HG03135 (cell line): ENCODE data around the gene XPNPEP2.

Experiments
- ATAC-seq: cut with Tn5 transposase; IDR thresholded peaks from one replicate; pipeline ENCODE4 v1.9.1; 2021; ENCODE audit warnings: mild to moderate bottlenecking, moderate library complexity; ENCODE audit not compliant: unreplicated experiment

The XPNPEP2 gene

GRCh38 chrX:129738466-129739308, at the start of gene XPNPEP2:
Gene XPNPEP2, plus strand, starts transcription at chrX:129738979. Its CDS starts 235 bp downstream, at chrX:129739214.
- no peak for ATAC-seq

GRCh38 chrX:129689796-129690195, 49.0 kb upstream of the XPNPEP2 start:
- ATAC-seq: no peak

GRCh38 chrX:129690435-129690834, 48.3 kb upstream of the XPNPEP2 start:
- ATAC-seq: no peak

- ATAC-seq: no peak
Measured at GRCh38 chrX:129693354-129693753, 45.4 kb upstream of the XPNPEP2 start.

- ATAC-seq: no peak
Measured at GRCh38 chrX:129694805-129695204, 44.0 kb upstream of the XPNPEP2 start.

GRCh38 chrX:129695535-129695934, 43.2 kb upstream of the XPNPEP2 start:
- ATAC-seq: no peak

- ATAC-seq: no peak
Measured at GRCh38 chrX:129695937-129696336, 42.8 kb upstream of the XPNPEP2 start.

GRCh38 chrX:129696463-129697155, 42.2 kb upstream of the XPNPEP2 start:
- no peak for ATAC-seq

GRCh38 chrX:129697204-129697829, 41.5 kb upstream of the XPNPEP2 start:
- no peak for ATAC-seq

- ATAC-seq: no peak
Measured at GRCh38 chrX:129698150-129698549, 40.6 kb upstream of the XPNPEP2 start.

GRCh38 chrX:129700536-129700935, 38.2 kb upstream of the XPNPEP2 start:
- no peak for ATAC-seq

- ATAC-seq: no peak
Measured at GRCh38 chrX:129701624-129702069, 37.1 kb upstream of the XPNPEP2 start.

GRCh38 chrX:129704491-129704890, 34.3 kb upstream of the XPNPEP2 start:
- ATAC-seq: no peak

GRCh38 chrX:129705377-129705925, 33.3 kb upstream of the XPNPEP2 start:
- ATAC-seq: no peak

GRCh38 chrX:129705988-129706387, 32.8 kb upstream of the XPNPEP2 start:
- ATAC-seq: no peak

- ATAC-seq: no peak
Measured at GRCh38 chrX:129706400-129707072, 32.2 kb upstream of the XPNPEP2 start.

- no peak for ATAC-seq
Measured at GRCh38 chrX:129714581-129714980, 24.2 kb upstream of the XPNPEP2 start.

GRCh38 chrX:129716507-129716906, 22.3 kb upstream of the XPNPEP2 start:
- no peak for ATAC-seq

GRCh38 chrX:129717892-129718291, 20.9 kb upstream of the XPNPEP2 start:
- ATAC-seq: no peak

- no peak for ATAC-seq
Measured at GRCh38 chrX:129718676-129719075, 20.1 kb upstream of the XPNPEP2 start.

- no peak for ATAC-seq
Measured at GRCh38 chrX:129719268-129719667, 19.5 kb upstream of the XPNPEP2 start.
